Smooth muscle cell (in vitro differentiated cells): ENCODE measurements around the gene SCRT2. TPM values are rescaled to one million over a fixed set of nuclear protein-coding genes. Genes with fewer than 3 reads are reported as not detected.

Source experiments
- DNase-seq: peaks from one replicate; lab custom pipeline; 2025; ENCODE audit not compliant: unreplicated experiment; lab: John Stamatoyannopoulos, UW
- H2AFZ ChIP-seq: fragments of 200-600 bp; sonication (generic); 2 replicates; pipeline ENCODE4 v1.6.0; 2016; ENCODE audit warnings: antibody characterized with exemption, low read depth, mild to moderate bottlenecking
- H3F3A ChIP-seq: fragments of 200-600 bp; sonication (generic); 2 replicates; pipeline ENCODE4 v1.6.0; 2017; ENCODE audit warnings: antibody characterized with exemption, low read depth
- H3K27ac ChIP-seq: fragments of 200-600 bp; sonication (generic); 2 replicates; pipeline ENCODE4 v1.5.1; 2016; ENCODE audit warnings: low read depth, mild to moderate bottlenecking
- H3K27me3 ChIP-seq: fragments of 200-600 bp; sonication (generic); 2 replicates; pipeline ENCODE4 v1.6.1; 2016; ENCODE audit warnings: low read depth, mild to moderate bottlenecking
- H3K36me3 ChIP-seq: fragments of 200-600 bp; sonication (generic); 2 replicates; pipeline ENCODE4 v1.5.1; 2016; ENCODE audit warnings: low read depth
- H3K4me1 ChIP-seq: fragments of 200-600 bp; sonication (generic); 2 replicates; pipeline ENCODE4 v1.5.1; 2016; ENCODE audit warnings: low read depth
- H3K4me2 ChIP-seq: fragments of 200-600 bp; sonication (generic); 2 replicates; pipeline ENCODE4 v1.6.0; 2016; ENCODE audit warnings: mild to moderate bottlenecking
- H3K4me3 ChIP-seq: fragments of 200-600 bp; sonication (generic); 2 replicates; pipeline ENCODE4 v1.5.1; 2016; ENCODE audit warnings: mild to moderate bottlenecking
- H3K79me2 ChIP-seq: fragments of 200-600 bp; sonication (generic); 2 replicates; pipeline ENCODE4 v1.6.0; 2016; ENCODE audit warnings: low read depth, mild to moderate bottlenecking
- H3K9ac ChIP-seq: fragments of 200-600 bp; sonication (generic); 2 replicates; pipeline ENCODE4 v1.6.0; 2016; ENCODE audit warnings: low read depth
- H3K9me3 ChIP-seq: fragments of 200-600 bp; sonication (generic); replicated peaks from 2 replicates; pipeline ENCODE4 v1.5.1; 2016; ENCODE audit warnings: low read depth
- H4K20me1 ChIP-seq: fragments of 200-600 bp; sonication (generic); 2 replicates; pipeline ENCODE4 v1.6.0; 2016; ENCODE audit warnings: low read depth
- CTCF ChIP-seq: fragments of 200-600 bp; sonication (generic); IDR thresholded peaks from 2 replicates; pipeline ENCODE4 v1.5.1; 2017; ENCODE audit warnings: borderline replicate concordance, mild to moderate bottlenecking, antibody characterized with exemption; ENCODE audit not compliant: insufficient read depth, poor library complexity, severe bottlenecking
- WGBS: methylation state at CpG from one replicate; pipeline ENCODE4 v1.1.7; 2016; ENCODE audit warnings: low lambda C conversion rate; 5-methylcytosine and 5-hydroxymethylcytosine counted together
- polyA plus RNA-seq: library from polyadenylated mRNA; unstranded; fragments of >200 nt; fragmentation: Nextera tagmentation; extraction: Ambion mirVana; gene quantifications from 2 replicates; pipeline ENCODE4 v1.2.1, GENCODE V29; 2016
- total RNA-seq: library from RNA; depleted of rRNA; stranded (reverse); fragments of >200 nt; gene quantifications from 2 replicates; pipeline ENCODE4 v1.2.3, GENCODE V29; 2014

The SCRT2 gene
- total and polyA plus RNA-seq, 2 experiments from 2014 or later = not detected

DNA sequence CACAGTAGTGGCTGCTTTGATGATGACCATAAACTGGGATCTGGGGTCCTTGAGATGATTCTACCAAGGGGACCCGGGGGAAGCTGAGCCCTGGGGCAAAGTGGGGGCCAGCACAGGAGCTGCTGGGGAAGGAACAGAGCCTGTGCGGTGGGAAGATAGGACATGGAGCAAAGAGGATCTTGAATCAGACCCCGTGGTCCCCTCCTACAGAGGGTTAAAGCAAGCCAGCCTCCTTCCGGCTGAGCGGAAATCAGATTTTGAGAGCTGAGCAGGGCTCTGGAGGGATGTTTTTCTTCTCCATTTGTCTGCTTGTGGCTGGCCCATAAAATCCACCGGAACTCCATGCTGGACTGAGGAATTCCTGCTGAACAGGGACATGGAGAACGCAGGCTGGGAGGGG is 55.4 kb downstream of the SCRT2 start:
- no peaks in the 10 kb centered on the region for H3K27me3 ChIP-seq
- no peaks in the 10 kb centered on the region for H3K4me1 ChIP-seq
- TF ChIP-seq CTCF = no peak
- DNase-seq = no peak
- H3K36me3 ChIP-seq = no peaks in the 10 kb centered on the region
- WGBS = 27% methylated on average over 7 of the region's 7 CpGs
- no peaks in the 10 kb centered on the region for H3F3A ChIP-seq
- H3K4me2 ChIP-seq = no peak overlapping the region
- no peaks in the 10 kb centered on the region for H3K79me2 ChIP-seq
- peak overlapping the region; percentile 33 for H2AFZ ChIP-seq
- H3K9ac ChIP-seq = no peak overlapping the region
- no peak overlapping the region for H3K4me3 ChIP-seq
- H4K20me1 ChIP-seq = no peaks in the 10 kb centered on the region
- no peak overlapping the region for H3K27ac ChIP-seq
- no peaks in the 10 kb centered on the region for H3K9me3 ChIP-seq

GRCh38 chr20:618980-619379 is 56.6 kb downstream of the SCRT2 start:
- DNase-seq = no peak
- Histone ChIP-seq H3K36me3 (no peaks in the 10 kb centered on the region), H3K9me3 (no peaks in the 10 kb centered on the region), H3K4me1 (no peaks in the 10 kb centered on the region), H3F3A (no peaks in the 10 kb centered on the region), H3K4me2 (no peak overlapping the region), H4K20me1 (no peaks in the 10 kb centered on the region), H3K4me3 (no peak overlapping the region), H2AFZ (no peak overlapping the region), H3K79me2 (no peaks in the 10 kb centered on the region), H3K27ac (no peak overlapping the region), H3K27me3 (no peaks in the 10 kb centered on the region), H3K9ac (no peak overlapping the region)
- TF ChIP-seq CTCF = no peak
- WGBS = 58% methylated on average over 5 of the region's 5 CpGs

- no peak overlapping the region for H3K9ac ChIP-seq
- WGBS = 66% methylated on average over 4 of the region's 4 CpGs
- TF ChIP-seq CTCF = no peak
These were observed 57.5 kb downstream of the SCRT2 start for GRCh38 chr20:617934-618690.

DNA sequence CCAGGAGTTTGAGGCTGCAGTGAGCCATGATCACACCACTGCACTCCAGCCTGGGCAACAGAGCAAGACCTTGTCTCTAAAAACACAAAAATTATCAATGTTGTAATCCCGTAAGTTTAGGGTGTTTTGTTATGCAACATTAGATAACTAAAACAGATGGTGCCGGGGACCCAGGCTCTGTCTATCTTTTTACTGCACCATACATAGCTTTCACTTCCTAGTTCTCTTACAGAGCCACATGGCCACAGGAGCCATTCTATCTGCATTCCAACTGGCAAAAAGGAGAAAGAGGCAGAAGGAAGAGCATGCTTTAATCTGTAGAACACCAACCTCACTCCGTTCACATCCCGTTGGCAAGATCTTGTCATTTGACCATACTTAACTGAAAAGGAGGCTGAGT is 60.1 kb downstream of the SCRT2 start:
- Histone ChIP-seq H3K9ac (no peak overlapping the region), H3K4me2 (no peak overlapping the region), H2AFZ (no peak overlapping the region), H3K4me3 (no peak overlapping the region), H3K9me3 (no peaks in the 10 kb centered on the region), H3K27ac (no peak overlapping the region), H3K36me3 (no peaks in the 10 kb centered on the region), H3K4me1 (no peaks in the 10 kb centered on the region), H3K27me3 (peaks cover 30% of the 10 kb centered on the region), H3K79me2 (no peaks in the 10 kb centered on the region), H4K20me1 (no peaks in the 10 kb centered on the region), H3F3A (no peaks in the 10 kb centered on the region)
- 74% methylated on average over 4 of the region's 4 CpGs for WGBS
- no peak for DNase-seq
- no peak for TF ChIP-seq CTCF

More at GRCh38 chr20:617934-618690, 57.5 kb downstream of the SCRT2 start:
- H3K27ac ChIP-seq = no peak overlapping the region
- DNase-seq = no peak
- H4K20me1 ChIP-seq = no peaks in the 10 kb centered on the region
- no peaks in the 10 kb centered on the region for H3K9me3 ChIP-seq
- peaks cover 4% of the 10 kb centered on the region for H3K27me3 ChIP-seq
- H3K4me3 ChIP-seq = no peak overlapping the region
- no peak overlapping the region for H3K4me2 ChIP-seq
- H3K79me2 ChIP-seq = no peaks in the 10 kb centered on the region
- no peaks in the 10 kb centered on the region for H3K4me1 ChIP-seq
- H3F3A ChIP-seq = no peaks in the 10 kb centered on the region
- H2AFZ ChIP-seq = no peak overlapping the region
- H3K36me3 ChIP-seq = no peaks in the 10 kb centered on the region
